ENCODE data around the gene CAP2. TPM values are rescaled to one million over a fixed set of nuclear protein-coding genes. Genes with fewer than 3 reads are reported as not detected.

The CAP2 gene
- total RNA-seq, 1 experiment from 2014 or later, result 11.5 TPM

- no peak for TF ChIP-seq CTCF (conservative IDR thresholded peaks at IDR 0.05)
- no peaks in the 10 kb centered on the region for H3K79me1 ChIP-seq (ENCODE audit: insufficient read depth, low read depth, low read length, poor library complexity, severe bottlenecking)
- Mint-ChIP-seq H3K36me3 (ENCODE audit: insufficient read depth in 1 of 3, low read depth in 3 of 3) (peaks cover 2 to 25% (median 16%) of the 10 kb centered on the region in 3 experiments; a peak in 4 of 7 replicates), H3K9me3 (no peaks in the 10 kb centered on the region), H3K27me3 (ENCODE audit: low read depth) (no peaks in the 10 kb centered on the region), H3K4me1 (peaks cover 5% of the 10 kb centered on the region in 2 experiments), H3K4me3 (no peak overlapping the region), H3K27ac (no peak overlapping the region; a peak in 1 of 7 replicates)
- H2AFZ ChIP-seq (ENCODE audit: low read length), result no peak overlapping the region
- DNase-seq, result no peak
- H3K14ac ChIP-seq (ENCODE audit: insufficient read depth, low read length), result no peak overlapping the region
- no peak overlapping the region for H3K4ac ChIP-seq (ENCODE audit: low read depth, low read length)
- no peak overlapping the region for H3K4me2 ChIP-seq (ENCODE audit: insufficient read depth, insufficient read length, low read length)
- H4K91ac ChIP-seq (ENCODE audit: insufficient read length, low read depth, low read length), result no peak overlapping the region
- no peak overlapping the region for H2BK5ac ChIP-seq (ENCODE audit: insufficient read length, low read length)
- no peak overlapping the region for H2BK15ac ChIP-seq (ENCODE audit: low read depth, low read length)
- no peak overlapping the region for H2AK5ac ChIP-seq (ENCODE audit: insufficient read length, low read length)
- H4K20me1 ChIP-seq (ENCODE audit: control insufficient read depth, insufficient read depth, insufficient read length), result no peaks in the 10 kb centered on the region
- no peak overlapping the region for H3K56ac ChIP-seq (ENCODE audit: insufficient read length, low read depth, low read length)
- H3K23ac ChIP-seq (ENCODE audit: insufficient read length, low read depth, low read length), result no peak overlapping the region
- H3T11ph ChIP-seq (ENCODE audit: low read length), result no peak overlapping the region
- no peak overlapping the region for H2BK120ac ChIP-seq (ENCODE audit: low read depth, low read length, poor library complexity, severe bottlenecking)
- H3K4me1 ChIP-seq (ENCODE audit: insufficient read depth, low read length), result no peaks in the 10 kb centered on the region
- no peaks in the 10 kb centered on the region for H3K79me2 ChIP-seq (ENCODE audit: insufficient read depth, low read length)
- H3K9ac ChIP-seq (ENCODE audit: extremely low read depth, insufficient read length, low read length), result no peak overlapping the region
- H3K23me2 ChIP-seq (ENCODE audit: insufficient read length, low read depth, low read length, poor library complexity, severe bottlenecking), result no peaks in the 10 kb centered on the region
- no peak overlapping the region for H3K18ac ChIP-seq (ENCODE audit: insufficient read length, low read depth, low read length)
- no CpG with 5 or more reads among the region's 3 CpGs for WGBS (ENCODE audit: extremely low coverage, insufficient read length, low lambda C conversion rate)
- H3K27me3 ChIP-seq (ENCODE audit: insufficient read depth, low read length), result no peaks in the 10 kb centered on the region
- no peak overlapping the region for H4K5ac ChIP-seq (ENCODE audit: insufficient read length, low read depth, low read length)
- no peaks in the 10 kb centered on the region for H3K9me3 ChIP-seq (ENCODE audit: control insufficient read depth, low read depth, low read length)
- H2BK12ac ChIP-seq (ENCODE audit: insufficient read length, low read depth, low read length), result no peak overlapping the region
- no peak overlapping the region for H2BK20ac ChIP-seq (ENCODE audit: low read depth, low read length, poor library complexity, severe bottlenecking)
- no peak overlapping the region for H4K8ac ChIP-seq (replicated peaks; ENCODE audit: insufficient read length, low read depth, low read length)
- H3K27ac ChIP-seq (ENCODE audit: insufficient read length, low read depth, low read length), result no peak overlapping the region
Measured at GRCh38 chr6:17429383-17430061, 36.1 kb downstream of the CAP2 start.
